Measurements from ENCODE around the gene MICAL3.

The MICAL3 gene

DNA sequence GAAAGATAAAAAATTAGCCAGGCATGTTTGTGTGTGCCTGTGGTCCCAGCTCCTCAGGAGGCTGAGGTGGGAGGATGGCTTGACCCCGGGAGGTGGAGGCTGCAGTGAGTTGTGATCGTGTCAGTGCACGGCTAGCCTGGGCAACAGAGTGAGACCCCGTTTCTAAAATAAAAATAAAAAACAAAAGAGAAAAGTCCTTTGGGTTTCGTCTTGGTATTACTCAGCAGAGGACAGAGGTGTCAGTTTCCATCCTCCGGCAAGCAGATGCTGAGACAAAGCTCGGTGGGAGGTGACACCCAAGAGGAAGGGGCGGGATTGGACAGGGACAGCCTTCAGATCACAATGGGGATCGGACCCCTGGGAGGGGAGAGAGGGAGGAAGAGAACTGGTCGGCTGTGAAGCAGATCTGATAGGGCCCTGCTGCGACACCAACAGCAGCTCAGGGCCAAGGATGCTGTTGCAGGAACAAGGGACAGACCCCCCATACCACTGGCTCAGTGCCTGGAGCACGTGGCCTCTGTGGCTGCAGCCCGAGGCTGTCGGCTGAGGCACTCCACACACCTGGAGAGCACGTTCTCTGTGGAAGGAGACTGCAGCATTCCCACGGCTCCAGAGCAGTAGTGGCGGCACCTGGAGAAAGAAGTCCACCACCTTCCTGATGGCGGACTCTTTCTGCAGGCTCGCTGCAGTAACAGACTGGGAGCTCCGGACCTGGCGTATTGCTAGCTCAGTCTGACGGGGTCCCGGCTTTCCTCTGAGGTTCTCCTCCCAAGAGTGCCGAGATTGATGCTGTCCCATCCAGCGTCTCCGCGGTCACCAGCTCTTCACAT is 244.9 kb downstream of the MICAL3 start:
- Histone ChIP-seq H3K36me3 (ENCODE audit: control insufficient read depth, insufficient read depth, low read length) (no peaks in the 10 kb centered on the region), H4K5ac (ENCODE audit: low read length) (no peak overlapping the region), H2AK5ac (ENCODE audit: low read length) (no peak overlapping the region), H3K23ac (ENCODE audit: low read length) (no peak overlapping the region), H3K4me2 (ENCODE audit: low read length) (no peak overlapping the region), H3K79me1 (ENCODE audit: low read length) (no peaks in the 10 kb centered on the region), H4K8ac (ENCODE audit: low read depth, low read length) (no peak overlapping the region), H3K79me2 (ENCODE audit: control insufficient read depth, insufficient read depth, low read length) (no peaks in the 10 kb centered on the region), H3K4ac (ENCODE audit: low read depth, low read length) (no peak overlapping the region), H3K18ac (ENCODE audit: low read length) (no peak overlapping the region), H3K4me1 (ENCODE audit: control insufficient read depth, low read depth, low read length) (no peaks in the 10 kb centered on the region), H2BK120ac (ENCODE audit: low read depth, low read length) (no peak overlapping the region), H2BK15ac (replicated peaks; ENCODE audit: low read depth) (no peak overlapping the region), H3K9ac (ENCODE audit: low read length) (no peak overlapping the region), H3K27me3 (ENCODE audit: insufficient read depth, low read length, poor library complexity) (no peaks in the 10 kb centered on the region), H2BK5ac (ENCODE audit: low read length) (no peak overlapping the region), H3K4me3 (ENCODE audit: low read length) (no peak overlapping the region), H3K27ac (ENCODE audit: low read depth, low read length) (no peak overlapping the region), H3K56ac (ENCODE audit: low read length) (no peak overlapping the region)
- WGBS (ENCODE audit: extremely low coverage, insufficient coverage, low lambda C conversion rate) = no CpG with 5 or more reads among the region's 27 CpGs
- DNase-seq = no peak

DNA sequence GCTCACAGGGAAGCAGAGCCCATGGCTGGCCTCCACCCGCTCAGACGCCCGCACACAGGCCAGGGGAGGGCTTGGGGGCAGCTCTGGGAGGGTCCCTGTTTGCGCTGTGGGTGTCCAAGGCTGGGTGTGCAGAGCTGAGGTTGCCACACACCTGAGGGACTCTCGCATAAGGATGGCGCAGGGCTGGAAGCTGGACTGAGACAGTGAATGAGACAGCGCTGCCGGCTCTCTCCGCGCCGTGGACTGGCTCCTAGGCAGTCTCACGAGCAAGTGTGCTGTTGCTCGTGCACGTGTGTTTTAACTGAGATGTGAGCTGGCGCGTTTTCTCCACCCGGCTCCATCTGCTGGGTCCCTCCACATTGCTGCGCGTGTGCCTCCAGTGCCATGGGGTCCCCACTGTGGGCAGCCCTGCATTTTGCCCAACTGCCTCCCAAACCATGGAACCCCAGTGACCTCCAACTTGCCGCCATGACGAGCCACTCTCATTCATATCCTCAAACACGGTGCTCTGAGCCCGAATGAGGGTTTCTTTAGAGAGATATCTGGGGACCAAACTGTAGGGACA is 245.9 kb downstream of the MICAL3 start:
- no peak overlapping the region for H3K27ac ChIP-seq (ENCODE audit: low read depth, low read length)
- H3K4me1 ChIP-seq (ENCODE audit: control insufficient read depth, low read depth, low read length) = no peaks in the 10 kb centered on the region
- WGBS (ENCODE audit: extremely low coverage, insufficient coverage, low lambda C conversion rate) = no CpG with 5 or more reads among the region's 23 CpGs
- H3K9ac ChIP-seq (ENCODE audit: low read length) = no peak overlapping the region
- H3K4me3 ChIP-seq (ENCODE audit: low read length) = no peak overlapping the region
- H3K4me2 ChIP-seq (ENCODE audit: low read length) = no peak overlapping the region
- no peak overlapping the region for H2AK5ac ChIP-seq (ENCODE audit: low read length)
- no peak overlapping the region for H4K5ac ChIP-seq (ENCODE audit: low read length)
- no peaks in the 10 kb centered on the region for H3K79me1 ChIP-seq (ENCODE audit: low read length)
- H2BK120ac ChIP-seq (ENCODE audit: low read depth, low read length) = no peak overlapping the region
- H3K18ac ChIP-seq (ENCODE audit: low read length) = no peak overlapping the region
- H3K79me2 ChIP-seq (ENCODE audit: control insufficient read depth, insufficient read depth, low read length) = no peaks in the 10 kb centered on the region
- no peak overlapping the region for H3K23ac ChIP-seq (ENCODE audit: low read length)
- H3K56ac ChIP-seq (ENCODE audit: low read length) = no peak overlapping the region
- DNase-seq = no peak
- H3K27me3 ChIP-seq (ENCODE audit: insufficient read depth, low read length, poor library complexity) = no peaks in the 10 kb centered on the region
- H2BK5ac ChIP-seq (ENCODE audit: low read length) = no peak overlapping the region
- H3K4ac ChIP-seq (ENCODE audit: low read depth, low read length) = no peak overlapping the region
- H3K36me3 ChIP-seq (ENCODE audit: control insufficient read depth, insufficient read depth, low read length) = no peaks in the 10 kb centered on the region
- no peak overlapping the region for H4K8ac ChIP-seq (ENCODE audit: low read depth, low read length)
- no peak overlapping the region for H2BK15ac ChIP-seq (replicated peaks; ENCODE audit: low read depth)

DNA sequence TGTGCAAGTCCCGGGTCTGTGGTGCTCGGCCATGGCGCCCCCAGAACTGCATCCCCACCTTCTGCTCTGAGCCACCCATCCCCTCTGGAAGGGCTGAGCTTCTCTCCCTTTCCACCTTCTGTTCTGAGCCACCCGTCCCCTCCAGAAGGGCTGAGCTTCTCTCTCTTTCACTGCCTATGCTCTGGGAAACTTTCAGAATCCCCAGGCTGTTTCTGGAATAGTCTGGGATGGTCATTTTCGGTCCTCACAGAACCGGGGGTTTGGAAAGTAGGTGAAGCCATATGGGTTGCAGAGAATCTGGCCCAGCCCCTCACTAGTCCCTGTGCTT is 246.7 kb downstream of the MICAL3 start:
- Histone ChIP-seq H3K4ac (ENCODE audit: low read depth, low read length) (no peak overlapping the region), H3K56ac (ENCODE audit: low read length) (no peak overlapping the region), H3K4me1 (ENCODE audit: control insufficient read depth, low read depth, low read length) (peaks cover 7% of the 10 kb centered on the region), H3K23ac (ENCODE audit: low read length) (no peak overlapping the region), H3K18ac (ENCODE audit: low read length) (no peak overlapping the region), H3K4me3 (ENCODE audit: low read length) (no peak overlapping the region), H3K27me3 (ENCODE audit: insufficient read depth, low read length, poor library complexity) (no peaks in the 10 kb centered on the region), H3K79me1 (ENCODE audit: low read length) (peaks cover 5% of the 10 kb centered on the region), H4K8ac (ENCODE audit: low read depth, low read length) (no peak overlapping the region), H3K27ac (ENCODE audit: low read depth, low read length) (no peak overlapping the region), H2AK5ac (ENCODE audit: low read length) (no peak overlapping the region), H4K5ac (ENCODE audit: low read length) (no peak overlapping the region), H3K79me2 (ENCODE audit: control insufficient read depth, insufficient read depth, low read length) (peaks cover 8% of the 10 kb centered on the region), H2BK15ac (replicated peaks; ENCODE audit: low read depth) (no peak overlapping the region), H3K9ac (ENCODE audit: low read length) (no peak overlapping the region), H2BK120ac (ENCODE audit: low read depth, low read length) (no peak overlapping the region), H2BK5ac (ENCODE audit: low read length) (no peak overlapping the region), H3K4me2 (ENCODE audit: low read length) (no peak overlapping the region), H3K36me3 (ENCODE audit: control insufficient read depth, insufficient read depth, low read length) (no peaks in the 10 kb centered on the region)
- no CpG with 5 or more reads among the region's 6 CpGs for WGBS (ENCODE audit: extremely low coverage, insufficient coverage, low lambda C conversion rate)
- DNase-seq = no peak

DNA sequence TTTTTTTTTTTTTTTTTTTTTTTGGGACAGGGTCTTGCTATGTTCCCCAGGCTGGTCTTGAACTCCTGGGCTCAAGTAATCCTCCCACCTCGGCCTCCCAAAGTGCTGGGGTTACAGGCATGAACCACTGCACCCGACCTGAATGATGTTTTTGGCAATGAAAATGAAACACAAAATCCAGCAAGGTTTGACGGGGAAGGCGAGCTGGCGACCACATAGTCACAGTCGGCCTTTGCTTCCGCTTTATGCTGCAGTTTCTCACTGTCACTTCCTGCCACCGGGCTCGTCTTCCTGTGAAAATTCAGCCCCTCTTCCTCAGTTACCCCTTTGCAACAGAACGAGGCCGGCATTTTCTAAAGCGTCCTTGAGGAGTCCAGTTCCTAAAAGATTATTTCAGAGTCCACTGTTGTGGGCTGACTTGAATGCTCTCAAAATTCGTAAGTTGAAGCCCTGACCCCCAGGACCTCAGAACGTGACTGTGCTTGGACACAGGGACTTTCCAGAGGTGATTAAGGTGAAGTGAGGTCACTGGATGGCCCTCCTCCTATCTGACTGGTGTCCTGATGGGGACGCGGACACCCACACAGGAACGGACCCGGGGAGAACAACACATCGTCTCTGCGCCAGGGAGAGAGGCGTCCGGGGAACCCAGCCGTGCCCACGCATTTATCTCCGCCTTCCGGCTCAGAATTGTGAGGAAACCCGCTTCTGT is 247.2 kb downstream of the MICAL3 start:
- Histone ChIP-seq H3K4me2 (ENCODE audit: low read length) (no peak overlapping the region), H4K5ac (ENCODE audit: low read length) (no peak overlapping the region), H3K23ac (ENCODE audit: low read length) (no peak overlapping the region), H3K56ac (ENCODE audit: low read length) (no peak overlapping the region), H2AK5ac (ENCODE audit: low read length) (no peak overlapping the region), H3K18ac (ENCODE audit: low read length) (no peak overlapping the region), H3K79me2 (ENCODE audit: control insufficient read depth, insufficient read depth, low read length) (peaks cover 11% of the 10 kb centered on the region), H4K8ac (ENCODE audit: low read depth, low read length) (no peak overlapping the region), H2BK120ac (ENCODE audit: low read depth, low read length) (no peak overlapping the region), H3K4ac (ENCODE audit: low read depth, low read length) (no peak overlapping the region), H3K4me3 (ENCODE audit: low read length) (no peak overlapping the region), H3K4me1 (ENCODE audit: control insufficient read depth, low read depth, low read length) (peaks cover 7% of the 10 kb centered on the region), H3K27me3 (ENCODE audit: insufficient read depth, low read length, poor library complexity) (no peaks in the 10 kb centered on the region), H3K79me1 (ENCODE audit: low read length) (peaks cover 5% of the 10 kb centered on the region), H3K9ac (ENCODE audit: low read length) (no peak overlapping the region), H3K27ac (ENCODE audit: low read depth, low read length) (no peak overlapping the region), H2BK15ac (replicated peaks; ENCODE audit: low read depth) (no peak overlapping the region), H2BK5ac (ENCODE audit: low read length) (no peak overlapping the region), H3K36me3 (ENCODE audit: control insufficient read depth, insufficient read depth, low read length) (no peaks in the 10 kb centered on the region)
- no peak for DNase-seq
- no CpG with 5 or more reads among the region's 27 CpGs for WGBS (ENCODE audit: extremely low coverage, insufficient coverage, low lambda C conversion rate)

DNA sequence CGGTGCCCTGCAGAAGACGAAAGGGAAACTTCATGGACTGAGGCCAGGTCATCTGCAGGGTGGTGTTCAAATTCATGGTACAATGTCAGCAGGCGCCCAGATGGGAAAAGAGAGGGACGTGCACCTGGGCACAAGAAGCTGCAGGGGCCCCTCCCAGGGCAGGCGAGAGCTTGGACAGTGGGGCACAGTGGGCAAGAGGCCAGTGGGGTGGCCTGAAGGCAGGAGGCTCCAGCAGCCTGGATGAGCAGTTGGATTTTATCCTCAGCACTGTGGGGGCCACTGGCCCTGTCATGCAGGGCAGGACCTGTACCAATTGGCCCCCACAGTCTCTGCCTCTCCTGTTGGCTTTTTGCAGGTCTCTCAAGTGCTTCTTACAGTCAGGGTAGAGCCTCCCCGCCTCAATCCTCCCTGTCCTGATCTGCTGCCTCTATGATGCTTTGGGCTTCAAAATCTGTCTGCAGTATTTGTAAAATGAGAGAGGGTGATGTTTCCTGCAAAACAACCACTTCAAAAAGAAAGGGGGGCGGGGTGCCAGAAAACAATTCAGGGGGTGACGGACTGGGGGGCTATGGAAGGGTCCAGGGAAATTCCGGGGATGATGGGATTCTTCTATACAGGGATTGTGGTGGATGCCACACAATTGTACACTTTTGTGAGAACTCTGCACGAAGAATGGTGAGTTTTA is 248.4 kb downstream of the MICAL3 start:
- no peak overlapping the region for H3K4ac ChIP-seq (ENCODE audit: low read depth, low read length)
- no peak overlapping the region for H3K9ac ChIP-seq (ENCODE audit: low read length)
- H3K79me2 ChIP-seq (ENCODE audit: control insufficient read depth, insufficient read depth, low read length) = peaks cover 11% of the 10 kb centered on the region
- no peak overlapping the region for H2BK5ac ChIP-seq (ENCODE audit: low read length)
- no peak overlapping the region for H3K27ac ChIP-seq (ENCODE audit: low read depth, low read length)
- no peak overlapping the region for H2BK120ac ChIP-seq (ENCODE audit: low read depth, low read length)
- H2AK5ac ChIP-seq (ENCODE audit: low read length) = no peak overlapping the region
- H3K4me2 ChIP-seq (ENCODE audit: low read length) = no peak overlapping the region
- no peaks in the 10 kb centered on the region for H3K27me3 ChIP-seq (ENCODE audit: insufficient read depth, low read length, poor library complexity)
- WGBS (ENCODE audit: extremely low coverage, insufficient coverage, low lambda C conversion rate) = no CpG with 5 or more reads among the region's 10 CpGs
- H3K4me1 ChIP-seq (ENCODE audit: control insufficient read depth, low read depth, low read length) = peaks cover 7% of the 10 kb centered on the region
- no peak overlapping the region for H3K23ac ChIP-seq (ENCODE audit: low read length)
- no peak overlapping the region for H3K4me3 ChIP-seq (ENCODE audit: low read length)
- no peak overlapping the region for H2BK15ac ChIP-seq (replicated peaks; ENCODE audit: low read depth)
- no peak for DNase-seq
- H3K36me3 ChIP-seq (ENCODE audit: control insufficient read depth, insufficient read depth, low read length) = no peaks in the 10 kb centered on the region
- H4K5ac ChIP-seq (ENCODE audit: low read length) = no peak overlapping the region
- no peak overlapping the region for H3K18ac ChIP-seq (ENCODE audit: low read length)
- H3K56ac ChIP-seq (ENCODE audit: low read length) = no peak overlapping the region
- no peak overlapping the region for H4K8ac ChIP-seq (ENCODE audit: low read depth, low read length)
- peaks cover 9% of the 10 kb centered on the region for H3K79me1 ChIP-seq (ENCODE audit: low read length)

All from mesendoderm (in vitro differentiated cells).